Prostate gland (tissue), 2 donors: ENCODE results near the gene PTEN.

Experiments
- CTCF ChIP-seq, 4 experiments: fragments of 200-600 bp in 2 of 4; fragments of 450-650 bp in 2 of 4; sonication (generic) in 2 of 4; IDR thresholded peaks; 1 replicate in 3 of 4; 2 replicates in 1 of 4; pipeline ENCODE4 v1.5.1; 2016 to 2019; ENCODE audit warnings: antibody characterized with exemption in 4 of 4, mild to moderate bottlenecking in 2 of 4, moderate library complexity in 2 of 4
- POLR2A ChIP-seq: fragments of 450-650 bp; IDR thresholded peaks from one replicate; pipeline ENCODE4 v1.6.1; 2016; ENCODE audit warnings: antibody characterized with exemption, mild to moderate bottlenecking
- POLR2AphosphoS5 ChIP-seq: sonication (generic); formaldehyde crosslinking; IDR thresholded peaks from one replicate; pipeline ENCODE4 v1.6.1; 2017; ENCODE audit warnings: antibody characterized with exemption

- no peak for TF ChIP-seq CTCF (IDR thresholded peaks at IDR 0.05)
- TF ChIP-seq POLR2AphosphoS5 = no peak
- TF ChIP-seq POLR2A = no peak
Measured at GRCh38 chr10:87987206-87987605, 123.8 kb downstream of the PTEN start.
